Embryonic facial prominence (tissue), 1 donor: ENCODE measurements around the gene COMMD9.
A peak's percentile ranks its signal among the peaks of the same experiment; 100 is the strongest.
"Not testable (repeated sequence)": the region's sequence is repeated elsewhere in the genome, so short reads cannot be mapped to it uniquely, and the experiment has no call there.

ENCODE experiments used
- DNase-seq: peaks from one replicate; pipeline ENCODE4 v3.0.0-alpha.2; 2016; ENCODE audit errors: extremely low spot score

Gene COMMD9

DNA sequence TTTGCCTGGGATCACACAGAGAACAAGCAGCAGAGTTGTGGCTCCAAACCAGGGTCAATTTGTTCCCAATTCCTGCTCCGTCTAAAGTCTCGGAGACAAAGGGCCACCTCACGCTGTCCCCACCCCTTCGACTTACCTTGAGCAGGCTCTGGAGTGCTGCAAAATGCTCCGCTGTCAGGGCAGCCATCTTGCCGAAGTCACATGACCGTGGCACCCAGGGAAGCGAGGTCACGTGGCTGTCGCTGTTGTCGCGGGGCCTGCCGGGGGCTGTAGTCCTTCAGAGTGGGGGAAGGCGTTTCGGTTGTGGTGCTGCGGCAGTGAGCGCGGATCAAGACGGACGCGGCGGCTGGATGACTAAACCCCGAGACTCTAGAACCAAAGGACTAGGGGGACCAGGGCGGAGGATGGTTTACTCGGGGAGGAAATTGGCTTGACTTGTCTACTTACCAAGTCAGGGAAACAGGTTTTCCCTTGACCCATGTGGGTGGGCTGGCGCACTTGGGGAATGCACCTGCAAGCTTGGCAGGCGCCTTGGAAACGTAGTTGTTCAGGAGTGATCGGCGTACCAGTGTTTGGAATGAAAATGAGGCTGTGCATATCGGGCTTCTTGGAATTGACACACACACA is at the start of gene COMMD9:
Gene COMMD9, minus strand, starts transcription at position 199 of the 627 bp plus-strand sequence. Its CDS starts 12 bp downstream, at position 187.
- DNase-seq = peak; percentile 87

DNA sequence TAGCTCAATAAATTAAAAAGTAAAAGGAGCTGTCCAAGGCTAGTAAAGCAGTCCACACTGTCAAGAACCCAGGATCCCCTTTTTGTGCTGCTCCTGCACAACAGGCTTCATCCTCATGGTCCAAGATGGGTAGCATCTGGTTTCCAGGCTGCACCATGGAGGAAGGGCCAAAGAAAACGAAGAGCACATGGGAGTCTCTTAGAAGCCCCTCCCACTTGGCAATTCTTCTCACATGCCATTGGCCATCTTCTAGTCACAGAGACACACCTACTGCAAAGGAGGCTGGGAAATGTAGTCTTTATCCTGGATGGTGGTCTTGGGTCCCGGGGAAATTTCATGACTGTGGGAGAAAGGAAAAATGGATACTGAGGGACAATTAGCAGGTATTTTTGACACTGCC is 44.7 kb upstream of the COMMD9 start:
- DNase-seq = no peak

DNA sequence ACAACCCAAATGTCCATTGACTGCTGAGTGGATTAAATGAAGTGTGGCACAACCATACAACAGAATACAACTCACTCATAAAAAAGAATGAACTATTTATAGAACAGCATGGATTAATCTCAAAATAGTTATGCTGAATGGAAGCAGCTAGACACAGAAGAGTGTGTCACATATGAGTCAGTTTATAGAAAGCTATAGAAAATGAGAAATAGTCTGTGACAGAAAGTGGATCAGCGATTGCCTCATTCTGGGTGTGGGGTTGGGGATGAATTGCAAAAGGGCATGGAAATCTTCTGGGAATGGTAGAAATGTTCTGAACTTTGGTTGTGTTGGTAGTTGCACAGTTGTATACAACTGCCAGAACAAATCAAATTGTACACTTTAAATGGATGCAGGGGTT is 44.2 kb upstream of the COMMD9 start:
- no peak for DNase-seq

DNA sequence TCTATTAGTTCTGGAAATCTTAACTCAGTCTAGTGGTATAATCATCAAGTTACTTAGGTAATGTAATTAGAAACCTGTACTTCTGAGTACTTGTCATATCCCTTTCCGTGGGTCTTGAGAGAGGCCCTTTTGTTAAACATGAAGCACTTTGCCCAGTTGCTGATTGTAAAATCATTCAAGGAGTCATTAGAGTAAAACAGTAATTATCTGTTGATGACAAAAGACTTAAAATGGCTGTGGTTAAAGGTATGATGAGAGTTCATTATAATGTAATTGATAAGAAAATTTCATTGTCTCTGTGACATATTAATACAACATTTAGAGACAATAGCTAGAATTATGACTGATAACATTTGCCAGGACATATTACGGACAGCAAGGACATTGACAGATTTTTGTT is 41.2 kb upstream of the COMMD9 start:
- no peak for DNase-seq

DNA sequence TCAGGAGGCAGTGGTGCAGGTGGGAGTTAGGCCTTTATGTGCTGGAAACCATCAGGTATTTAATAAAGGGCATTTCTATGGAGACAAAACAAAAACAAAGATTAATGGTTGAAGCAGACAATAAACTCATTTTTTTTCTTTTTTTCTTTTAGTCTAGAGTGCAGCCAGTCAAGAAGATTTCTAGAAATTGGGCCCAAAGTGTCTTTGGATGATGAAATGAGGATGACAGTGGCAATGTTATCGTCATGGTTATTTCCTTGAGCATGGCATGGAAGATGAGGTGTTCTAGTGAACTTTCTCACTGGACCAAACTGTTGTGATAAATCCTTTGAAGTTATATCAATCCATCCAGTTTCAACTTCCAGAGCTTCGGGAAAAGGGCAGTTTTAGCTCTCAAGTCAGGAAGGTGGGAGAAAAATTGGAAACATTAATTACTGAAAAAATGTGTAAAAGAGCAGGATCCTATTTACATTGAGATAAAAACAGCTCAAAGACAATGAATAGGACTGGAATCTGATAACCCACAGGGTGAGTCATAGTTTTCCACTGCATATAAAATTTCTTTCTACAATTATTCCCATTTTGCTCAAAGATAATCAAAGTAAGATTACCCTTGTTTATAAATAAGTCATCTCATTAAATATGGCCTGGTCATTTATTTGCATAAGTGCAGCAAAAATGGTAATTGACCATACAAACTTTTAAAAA is 39.9 kb upstream of the COMMD9 start:
- no peak for DNase-seq

DNA sequence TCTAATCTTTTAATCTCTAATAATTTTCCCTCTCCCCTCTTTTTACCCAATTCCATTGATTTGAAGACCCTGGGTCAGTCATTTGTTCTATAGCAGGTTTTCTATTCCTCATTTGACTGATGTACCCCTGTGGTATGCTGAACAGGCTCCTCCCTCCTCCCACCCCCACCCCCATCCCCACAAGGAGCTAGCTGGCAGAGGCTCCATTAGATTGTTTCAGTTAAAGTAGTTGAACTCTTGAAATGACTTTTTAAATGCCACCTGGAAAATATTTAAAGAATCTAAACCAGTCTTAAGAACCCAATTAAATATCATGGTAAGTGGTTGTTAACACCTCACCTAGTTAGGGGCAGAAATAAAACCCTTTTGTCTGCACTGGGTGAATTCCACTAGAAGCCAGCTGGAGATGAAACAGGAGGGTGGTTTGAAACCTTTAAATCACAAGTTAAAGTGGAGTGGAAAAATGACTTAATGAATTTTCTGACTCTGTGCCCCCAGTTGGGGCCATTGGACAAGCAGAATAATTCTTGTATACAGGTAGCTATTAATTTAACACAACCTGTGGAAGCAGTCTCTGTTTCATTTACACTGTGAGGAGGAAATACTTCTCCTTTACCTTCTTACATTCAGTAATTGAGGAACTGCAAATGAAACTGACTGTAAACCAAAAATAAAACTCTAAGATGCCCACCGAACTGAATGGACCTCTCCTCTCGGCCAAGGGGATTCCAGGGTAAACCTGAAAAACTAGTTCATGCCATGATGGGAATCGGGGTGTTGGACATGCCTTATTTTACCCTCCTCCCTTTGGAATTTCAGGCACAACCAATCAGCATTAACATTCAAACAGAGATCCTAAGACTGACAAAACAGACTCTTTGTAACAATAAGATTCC is 37.5 kb upstream of the COMMD9 start:
- no peak for DNase-seq

DNA sequence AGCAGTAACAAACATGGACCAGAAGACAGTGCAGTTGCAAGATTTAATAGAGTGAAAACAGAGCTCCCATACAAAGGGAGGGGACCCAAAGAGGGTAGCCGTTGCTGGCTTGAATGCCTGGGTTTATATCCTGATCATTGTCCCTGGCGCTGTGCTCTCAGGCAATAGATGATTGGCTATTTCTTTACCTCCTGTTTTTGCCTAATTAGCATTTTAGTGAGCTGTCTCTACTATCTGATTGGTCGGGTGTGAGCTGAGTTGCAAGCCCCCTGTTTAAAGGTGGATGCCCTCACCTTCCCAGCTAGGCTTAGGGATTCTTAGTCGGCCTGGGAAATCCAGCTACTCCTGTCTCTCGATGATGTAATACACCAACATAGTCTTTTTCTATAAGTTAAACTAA is 36.2 kb upstream of the COMMD9 start:
- DNase-seq = not testable (repeated sequence)

DNA sequence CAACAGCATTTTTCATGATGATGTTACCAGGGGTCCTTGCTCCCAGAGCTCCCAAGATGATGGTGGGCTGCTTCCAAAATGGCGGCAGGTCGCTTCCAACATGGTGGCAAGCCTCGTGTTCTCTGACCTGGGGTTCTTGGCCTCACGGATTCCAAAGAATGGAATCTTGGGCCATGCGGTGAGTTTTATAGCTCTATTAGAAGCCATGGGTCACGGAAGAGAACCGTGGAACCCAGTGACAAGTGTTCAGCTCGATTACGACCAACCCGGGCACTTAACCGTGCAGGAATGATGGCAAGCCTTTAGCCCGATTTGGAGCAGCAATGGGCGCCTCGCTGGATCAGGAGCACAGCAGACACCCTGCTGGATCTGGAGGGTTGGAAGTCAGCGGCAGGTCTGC is 35.7 kb upstream of the COMMD9 start:
- DNase-seq = not testable (repeated sequence)

DNA sequence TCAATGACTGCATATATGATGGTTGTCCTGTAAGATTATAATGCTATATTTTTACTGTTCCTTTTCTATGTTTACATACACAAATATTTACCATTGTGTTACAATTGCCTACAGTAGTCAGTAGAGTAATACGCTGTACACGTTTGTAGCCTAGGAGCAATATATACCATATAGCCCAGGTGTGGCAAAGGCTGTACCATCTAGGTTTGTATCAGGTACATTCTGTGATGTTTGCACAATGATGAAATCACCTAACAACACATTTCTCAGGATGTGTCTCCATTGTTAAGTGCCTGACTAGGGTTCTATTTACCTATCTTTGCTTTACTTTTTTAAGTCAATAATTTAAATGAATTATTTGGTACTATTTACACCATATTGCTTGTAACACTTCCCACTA is 28.8 kb upstream of the COMMD9 start:
- no peak for DNase-seq

DNA sequence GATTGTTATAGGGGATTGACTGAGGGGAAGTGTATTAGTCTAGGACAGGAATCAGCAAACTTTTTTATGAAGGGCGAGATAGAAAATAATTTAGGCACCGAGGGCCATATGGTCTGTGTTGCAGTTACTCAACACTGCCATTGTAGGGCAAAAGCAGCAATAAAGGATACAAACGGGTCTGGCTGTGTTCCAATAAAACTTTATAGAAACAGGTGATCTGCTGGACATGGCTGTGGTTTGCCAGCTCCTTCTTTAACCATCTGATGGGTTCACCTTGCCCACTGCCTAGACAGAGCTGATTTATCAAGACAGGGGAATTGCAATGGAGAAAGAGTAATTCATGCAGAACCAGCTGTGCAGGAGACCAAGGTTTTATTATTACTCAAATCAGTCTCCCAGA is 26.8 kb upstream of the COMMD9 start:
- DNase-seq = no peak

DNA sequence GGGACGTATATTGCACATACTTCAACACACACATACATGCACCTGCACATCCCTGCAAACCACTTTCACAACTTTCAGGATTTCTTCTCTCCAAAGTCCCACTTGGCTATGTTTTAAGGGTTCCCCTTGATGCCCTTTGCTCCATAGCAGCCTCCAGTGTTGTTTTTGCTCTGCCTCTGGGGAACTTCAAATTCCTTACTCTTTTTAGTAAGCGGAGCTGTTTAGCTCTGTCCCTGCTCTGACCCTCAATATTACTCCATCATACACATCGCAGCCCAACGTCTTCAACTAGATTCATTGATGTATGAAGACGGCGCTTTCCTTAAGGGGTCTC is 25.2 kb upstream of the COMMD9 start:
- no peak for DNase-seq

DNA sequence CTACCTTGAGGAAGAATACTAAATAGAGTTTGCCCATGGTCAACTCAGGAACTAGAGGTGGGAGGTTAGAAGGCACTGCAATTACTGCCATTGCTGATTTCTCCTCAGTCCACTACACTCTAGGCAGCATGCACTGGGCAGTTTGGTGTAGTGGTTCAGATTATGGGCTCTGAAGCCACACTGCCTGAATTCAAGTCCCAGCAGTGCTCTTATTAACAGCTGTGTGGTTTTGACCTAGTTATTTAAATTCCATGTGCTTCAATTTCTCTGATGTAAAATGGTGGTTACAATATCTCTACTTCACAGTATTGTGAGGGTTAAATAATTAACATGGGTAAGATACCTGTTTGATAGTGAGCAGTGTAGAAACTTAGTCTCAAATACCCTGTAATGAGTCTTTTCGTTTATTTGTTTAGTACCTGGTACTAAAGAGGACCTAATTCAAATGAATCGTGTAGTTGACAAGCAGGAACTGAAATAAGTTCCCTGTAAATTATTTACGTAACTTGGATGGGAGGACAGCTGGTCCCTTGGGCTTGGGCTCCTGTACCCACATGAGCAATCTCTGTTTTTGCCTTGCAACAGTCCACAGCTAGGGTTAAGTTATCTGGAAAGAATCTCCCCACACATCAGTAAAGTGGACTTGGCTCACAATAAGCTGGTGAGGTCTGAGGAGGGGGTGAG is 24.7 kb upstream of the COMMD9 start:
- DNase-seq = no peak

DNA sequence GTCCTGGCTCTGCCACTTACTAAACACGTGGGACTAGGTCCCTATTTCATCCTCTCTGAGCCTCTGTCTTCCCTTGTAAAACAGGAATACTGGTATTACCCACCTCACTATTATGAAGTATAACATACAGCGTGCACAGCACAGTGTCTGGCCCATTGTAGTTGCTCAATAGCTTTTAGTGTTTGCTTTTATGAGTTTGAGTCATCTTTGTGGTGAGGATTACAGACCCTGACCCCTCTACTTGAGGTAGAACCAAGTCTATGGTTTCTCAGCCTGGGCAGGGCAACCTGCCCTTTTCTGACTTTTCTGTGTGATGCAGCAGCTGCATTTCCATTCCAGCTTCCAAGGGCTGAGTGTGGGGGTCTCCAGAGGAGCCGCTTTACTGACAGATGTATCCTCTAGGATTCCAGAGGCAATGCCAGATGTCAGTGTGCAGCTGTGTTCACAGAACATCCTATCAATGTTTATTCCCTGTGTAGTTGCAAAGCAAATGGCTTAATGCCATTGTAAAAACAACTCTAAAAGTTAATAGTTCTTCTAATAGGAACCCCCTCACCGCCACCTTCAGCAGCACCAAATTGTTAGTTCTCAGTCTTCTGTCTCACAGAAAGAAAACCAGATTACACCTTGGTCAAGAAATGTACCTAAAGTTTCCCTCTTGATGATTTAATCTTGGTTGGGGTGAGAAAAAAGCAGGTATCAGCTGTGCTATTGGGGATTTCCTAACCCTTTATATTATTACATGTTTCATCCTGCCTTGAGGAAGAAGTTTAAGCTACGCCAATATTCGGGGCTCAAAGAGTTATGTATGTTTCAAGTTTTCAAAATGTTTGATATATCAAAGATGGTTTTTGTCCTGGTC is 23.6 kb upstream of the COMMD9 start:
- no peak for DNase-seq

DNA sequence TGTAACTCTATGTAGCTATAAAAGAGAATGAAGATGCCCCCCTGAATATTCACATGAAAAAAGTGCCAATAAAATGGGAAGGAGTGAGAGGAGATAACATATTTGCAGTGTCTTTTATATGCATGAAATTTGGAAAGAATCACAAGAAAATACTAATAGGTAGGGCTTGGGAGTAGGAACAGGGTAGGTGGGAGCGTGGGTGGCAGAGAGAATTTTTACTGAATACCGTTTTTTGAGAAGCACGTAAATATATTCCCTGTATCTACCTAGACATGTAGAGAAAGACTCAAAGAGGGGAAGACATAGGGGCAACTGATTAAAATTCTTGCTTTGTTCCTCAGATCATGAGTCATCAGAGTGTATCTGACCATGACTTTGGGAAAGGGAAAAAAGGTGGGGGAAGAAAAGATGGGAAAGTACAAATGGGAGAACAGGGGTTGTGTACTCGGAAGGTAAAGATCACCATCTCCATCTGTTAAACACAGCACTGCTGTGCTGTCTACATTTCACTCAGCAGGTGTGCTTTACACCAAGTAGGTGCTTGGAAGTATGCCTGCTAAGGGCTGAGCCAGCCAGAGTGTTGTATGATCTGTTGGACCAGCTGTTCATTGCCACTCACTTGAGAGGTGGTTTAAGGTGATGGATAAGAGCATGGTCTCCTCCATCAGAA is 22.8 kb upstream of the COMMD9 start:
- no peak for DNase-seq

DNA sequence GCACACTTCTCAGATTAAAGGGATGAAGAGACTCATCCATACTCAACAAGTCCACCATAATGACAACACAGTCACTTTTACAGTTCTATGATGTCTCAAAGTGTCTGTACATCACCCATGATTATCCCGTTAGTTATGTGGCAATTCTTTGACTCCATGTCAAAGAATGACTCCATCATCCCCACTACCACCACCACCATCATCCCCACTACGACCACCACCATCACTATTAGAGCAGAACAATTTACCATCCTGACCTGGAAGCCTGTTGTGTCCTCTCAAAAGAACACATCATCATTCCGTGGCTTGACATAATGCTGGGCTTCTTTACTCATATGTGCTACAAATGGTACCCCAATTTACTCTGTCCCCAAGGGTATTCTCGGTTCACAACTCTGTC is 20.6 kb upstream of the COMMD9 start:
- DNase-seq = no peak

DNA sequence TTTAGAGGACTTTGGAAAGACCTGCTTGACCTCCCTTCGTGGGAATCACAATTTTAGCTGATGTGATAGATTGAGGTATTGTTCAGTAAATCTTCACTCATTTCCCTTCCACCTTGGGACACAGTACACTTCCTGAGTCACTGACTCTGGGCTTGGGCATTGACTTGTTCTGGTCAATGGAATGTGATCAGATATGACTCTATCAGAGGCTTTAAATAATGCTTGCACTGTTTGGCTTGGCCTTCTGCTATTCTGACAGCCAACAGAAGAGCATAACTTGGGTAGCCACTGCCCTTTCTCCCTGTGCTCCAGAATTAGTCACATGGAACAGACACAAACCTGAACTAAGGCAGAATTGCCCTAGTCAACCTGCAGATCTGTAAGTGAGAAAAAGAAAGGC is 19.4 kb upstream of the COMMD9 start:
- DNase-seq = no peak

DNA sequence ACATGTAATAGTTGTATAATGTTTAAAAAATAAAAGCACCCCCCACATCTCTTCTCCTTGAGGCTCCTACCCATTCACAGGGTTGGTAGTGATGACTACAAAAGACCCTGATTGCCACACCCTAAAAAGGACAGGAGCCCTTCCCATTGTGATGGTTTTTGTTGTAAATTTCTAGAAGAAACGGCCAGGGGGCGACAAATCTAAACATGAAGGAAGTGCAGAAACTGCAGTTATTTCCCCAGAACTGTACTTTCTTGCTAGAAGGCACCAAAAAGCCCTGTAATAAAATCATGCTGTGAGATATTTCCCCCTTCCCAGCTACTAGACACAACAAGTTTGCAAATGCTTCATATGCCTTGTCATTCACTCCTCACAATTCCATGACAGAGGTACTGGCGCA is 17.7 kb upstream of the COMMD9 start:
- no peak for DNase-seq

DNA sequence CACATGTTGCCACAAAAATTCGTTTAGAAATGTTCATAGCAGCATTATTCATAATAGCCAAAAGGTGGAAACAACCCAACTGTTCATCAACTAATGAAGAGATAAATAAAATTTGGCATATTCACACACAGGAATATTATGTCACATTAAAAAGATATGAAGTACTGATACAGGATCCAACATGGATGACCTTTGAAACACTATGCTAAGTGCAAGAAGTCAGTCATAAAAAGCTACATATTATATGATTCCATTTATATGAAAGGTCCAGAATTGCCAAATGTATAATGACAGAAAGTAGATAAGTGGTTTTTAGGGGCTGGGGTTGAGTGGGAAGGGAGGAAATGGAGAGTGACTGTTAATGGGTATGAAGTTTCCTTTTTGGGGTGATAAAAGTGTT is 15.8 kb upstream of the COMMD9 start:
- DNase-seq = no peak

DNA sequence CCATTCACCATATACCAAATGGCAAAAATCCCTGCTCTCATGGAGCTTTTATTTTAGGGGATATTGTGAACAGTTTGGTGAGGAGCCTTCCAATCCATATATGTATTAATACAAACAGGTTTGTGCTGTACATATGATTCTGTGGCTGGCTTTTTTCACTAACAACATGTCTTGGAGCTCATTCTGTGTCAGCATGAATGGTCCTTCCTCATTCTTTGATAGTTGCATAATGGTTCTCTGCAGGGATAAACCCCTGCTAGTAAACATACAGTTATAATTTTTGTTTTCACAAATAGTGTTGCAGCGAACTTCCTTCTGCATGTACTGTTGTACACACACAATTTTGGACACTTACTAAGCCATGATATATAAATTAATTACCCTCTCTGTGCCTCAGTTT is 15.1 kb upstream of the COMMD9 start:
- no peak for DNase-seq

DNA sequence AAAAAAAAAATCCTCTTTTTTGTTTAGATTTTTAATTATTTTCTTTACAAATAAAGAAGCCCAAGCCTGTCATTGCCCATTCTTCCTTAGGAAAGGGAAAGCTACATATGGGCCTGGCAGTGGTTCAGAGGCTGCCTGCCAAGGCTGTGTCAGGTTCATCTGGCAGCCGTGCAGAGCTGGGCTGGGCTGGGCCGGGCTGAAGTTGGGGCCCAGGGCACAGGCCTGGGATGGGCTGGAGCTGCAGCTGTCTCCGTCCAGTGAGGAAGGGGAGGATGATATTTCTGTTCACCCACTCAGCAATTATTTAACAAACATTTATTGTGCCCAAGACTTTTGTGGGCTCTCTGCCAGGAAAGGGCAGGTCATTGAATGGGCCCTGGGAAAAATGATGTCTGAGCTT is 11.4 kb upstream of the COMMD9 start:
- DNase-seq = no peak
